H9 (cell line): ENCODE measurements around the gene ZC3H18. TPM values are rescaled to one million over a fixed set of nuclear protein-coding genes. Genes with fewer than 3 reads are reported as not detected.

Experiments
- DNase-seq: peaks from one replicate; pipeline ENCODE4 v3.0.0-alpha.2; 2017
- H2AFZ ChIP-seq: one replicate; pipeline ENCODE4 v1.6.1; 2013; ENCODE audit warnings: mild to moderate bottlenecking, low read length, control low read depth, moderate library complexity
- H2AK5ac ChIP-seq: 2 replicates; pipeline ENCODE4 v1.6.1; 2013; ENCODE audit warnings: low read length, control low read depth, mixed read lengths; ENCODE audit not compliant: insufficient read length
- H2BK120ac ChIP-seq: one replicate; pipeline ENCODE4 v1.6.1; 2013; ENCODE audit warnings: low read depth, mild to moderate bottlenecking, low read length, control low read depth, inconsistent platforms; ENCODE audit not compliant: poor library complexity, severe bottlenecking
- H2BK12ac ChIP-seq: 2 replicates; pipeline ENCODE4 v1.6.1; 2013; ENCODE audit warnings: low read length, control low read depth, mixed read lengths, low read depth; ENCODE audit not compliant: insufficient read length
- H2BK15ac ChIP-seq: 2 replicates; pipeline ENCODE4 v1.6.1; 2013; ENCODE audit warnings: low read depth, low read length, control low read depth
- H2BK20ac ChIP-seq: one replicate; pipeline ENCODE4 v1.6.1; 2013; ENCODE audit warnings: low read depth, mild to moderate bottlenecking, low read length, control low read depth, inconsistent platforms; ENCODE audit not compliant: poor library complexity, severe bottlenecking
- H2BK5ac ChIP-seq: 2 replicates; pipeline ENCODE4 v1.6.1; 2013; ENCODE audit warnings: low read length, control low read depth, mixed read lengths; ENCODE audit not compliant: insufficient read length
- H3K14ac ChIP-seq: 2 replicates; pipeline ENCODE4 v1.6.1; 2013; ENCODE audit warnings: low read length, control low read depth; ENCODE audit not compliant: insufficient read depth
- H3K18ac ChIP-seq: 2 replicates; pipeline ENCODE4 v1.6.1; 2013; ENCODE audit warnings: low read depth, mild to moderate bottlenecking, mixed read lengths, low read length, control low read depth; ENCODE audit not compliant: insufficient read length
- H3K23ac ChIP-seq: 2 replicates; pipeline ENCODE4 v1.6.1; 2013; ENCODE audit warnings: low read length, control low read depth, mixed read lengths, low read depth; ENCODE audit not compliant: insufficient read length
- H3K23me2 ChIP-seq: 2 replicates; pipeline ENCODE4 v1.6.1; 2013; ENCODE audit warnings: low read depth, mild to moderate bottlenecking, mixed read lengths, low read length, control low read depth; ENCODE audit not compliant: insufficient read length, poor library complexity, severe bottlenecking
- H3K27ac ChIP-seq: 2 replicates; pipeline ENCODE4 v1.5.1; 2013; ENCODE audit warnings: low read length, control low read depth, mixed read lengths, low read depth; ENCODE audit not compliant: insufficient read length
- H3K27me3 ChIP-seq: 2 replicates; pipeline ENCODE4 v1.6.1; 2013; ENCODE audit warnings: low read length, control low read depth, inconsistent platforms; ENCODE audit not compliant: insufficient read depth
- H3K4ac ChIP-seq: 2 replicates; pipeline ENCODE4 v1.6.1; 2013; ENCODE audit warnings: low read depth, mild to moderate bottlenecking, control low read depth, inconsistent platforms, low read length, moderate library complexity
- H3K4me1 ChIP-seq: 2 replicates; pipeline ENCODE4 v1.6.1; 2013; ENCODE audit warnings: low read length, control low read depth, inconsistent platforms; ENCODE audit not compliant: insufficient read depth
- H3K4me2 ChIP-seq: 2 replicates; pipeline ENCODE4 v1.6.1; 2013; ENCODE audit warnings: low read length, control low read depth, mixed read lengths; ENCODE audit not compliant: insufficient read length, insufficient read depth
- H3K56ac ChIP-seq: 2 replicates; pipeline ENCODE4 v1.6.1; 2013; ENCODE audit warnings: low read depth, mild to moderate bottlenecking, mixed read lengths, low read length, control low read depth; ENCODE audit not compliant: insufficient read length
- H3K79me1 ChIP-seq: 2 replicates; pipeline ENCODE4 v1.6.1; 2013; ENCODE audit warnings: low read depth, mild to moderate bottlenecking, moderate library complexity, low read length, control low read depth, inconsistent platforms; ENCODE audit not compliant: insufficient read depth, poor library complexity, severe bottlenecking
- H3K79me2 ChIP-seq: 2 replicates; pipeline ENCODE4 v1.6.1; 2013; ENCODE audit warnings: low read length, control low read depth, inconsistent platforms; ENCODE audit not compliant: insufficient read depth
- H3K9ac ChIP-seq: 2 replicates; pipeline ENCODE4 v1.6.1; 2013; ENCODE audit warnings: low read length, control low read depth, mixed read lengths; ENCODE audit not compliant: insufficient read length; ENCODE audit errors: extremely low read depth
- H3K9me3 ChIP-seq: one replicate; pipeline ENCODE4 v1.6.1; 2013; ENCODE audit warnings: low read depth, low read length, inconsistent platforms; ENCODE audit not compliant: control insufficient read depth
- H3T11ph ChIP-seq: one replicate; pipeline ENCODE4 v1.6.1; 2013; ENCODE audit warnings: mild to moderate bottlenecking, low read length, control low read depth, inconsistent platforms
- H4K20me1 ChIP-seq: one replicate; pipeline ENCODE4 v1.6.1; 2013; ENCODE audit not compliant: control insufficient read depth, insufficient read length, insufficient read depth
- H4K5ac ChIP-seq: 2 replicates; pipeline ENCODE4 v1.6.1; 2013; ENCODE audit warnings: low read depth, mild to moderate bottlenecking, mixed read lengths, low read length, control low read depth; ENCODE audit not compliant: insufficient read length
- H4K8ac ChIP-seq: replicated peaks from 2 replicates; pipeline ENCODE4 v1.6.1; 2013; ENCODE audit warnings: low read length, control low read depth, mixed read lengths, low read depth; ENCODE audit not compliant: insufficient read length
- H4K91ac ChIP-seq: 2 replicates; pipeline ENCODE4 v1.6.1; 2013; ENCODE audit warnings: low read depth, mild to moderate bottlenecking, moderate library complexity, mixed read lengths, low read length, control low read depth; ENCODE audit not compliant: insufficient read length
- H3K27ac Mint-ChIP-seq, 3 experiments: 2 replicates in 2 of 3; 3 replicates in 1 of 3; pipeline ENCODE4 v1.8.0; 2020 to 2021; ENCODE audit warnings: mixed read lengths in 3 of 3, mild to moderate bottlenecking in 1 of 3, moderate library complexity in 1 of 3
- H3K27me3 Mint-ChIP-seq: 2 replicates; pipeline ENCODE4 v1.8.0; 2021; ENCODE audit warnings: low read depth, mild to moderate bottlenecking, moderate library complexity, mixed read lengths
- H3K36me3 Mint-ChIP-seq, 3 experiments: 2 replicates in 2 of 3; 3 replicates in 1 of 3; pipeline ENCODE4 v1.8.0; 2020 to 2021; ENCODE audit warnings: low read depth in 3 of 3, mixed read lengths in 3 of 3; ENCODE audit not compliant: insufficient read depth in 1 of 3
- H3K4me1 Mint-ChIP-seq, 2 experiments: 2 replicates each; pipeline ENCODE4 v1.8.0; 2020; ENCODE audit warnings: mixed read lengths in 2 of 2
- H3K4me3 Mint-ChIP-seq, 2 experiments: 2 replicates in 1 of 2; 3 replicates in 1 of 2; pipeline ENCODE4 v1.8.0; 2020 to 2021; ENCODE audit warnings: mild to moderate bottlenecking in 2 of 2, mixed read lengths in 2 of 2, moderate library complexity in 1 of 2
- H3K9me3 Mint-ChIP-seq, 2 experiments: 2 replicates in 1 of 2; 3 replicates in 1 of 2; pipeline ENCODE4 v1.8.0; 2020; ENCODE audit warnings: mild to moderate bottlenecking in 2 of 2, mixed read lengths in 2 of 2, moderate library complexity in 1 of 2
- CTCF ChIP-seq: fragments of 200-600 bp; sonication (generic); conservative IDR thresholded peaks from 3 replicates; pipeline ENCODE4 v1.8.0; 2021; ENCODE audit warnings: antibody characterized with exemption, mild to moderate bottlenecking
- WGBS: extraction: QIAGEN DNeasy Blood & Tissue Kit; methylation state at CpG from one replicate; pipeline ENCODE4 v1.1.7; 2013; ENCODE audit warnings: missing lambda C conversion rate, low lambda C conversion rate, mixed read lengths; ENCODE audit not compliant: insufficient read length; ENCODE audit errors: extremely low coverage; 5-methylcytosine and 5-hydroxymethylcytosine counted together
- total RNA-seq: library from RNA; stranded (reverse); gene quantifications from 2 replicates; pipeline ENCODE4 v1.2.1, GENCODE V29; 2021

The ZC3H18 gene
- total RNA-seq, 1 experiment from 2014 or later: 69.7 TPM

DNA sequence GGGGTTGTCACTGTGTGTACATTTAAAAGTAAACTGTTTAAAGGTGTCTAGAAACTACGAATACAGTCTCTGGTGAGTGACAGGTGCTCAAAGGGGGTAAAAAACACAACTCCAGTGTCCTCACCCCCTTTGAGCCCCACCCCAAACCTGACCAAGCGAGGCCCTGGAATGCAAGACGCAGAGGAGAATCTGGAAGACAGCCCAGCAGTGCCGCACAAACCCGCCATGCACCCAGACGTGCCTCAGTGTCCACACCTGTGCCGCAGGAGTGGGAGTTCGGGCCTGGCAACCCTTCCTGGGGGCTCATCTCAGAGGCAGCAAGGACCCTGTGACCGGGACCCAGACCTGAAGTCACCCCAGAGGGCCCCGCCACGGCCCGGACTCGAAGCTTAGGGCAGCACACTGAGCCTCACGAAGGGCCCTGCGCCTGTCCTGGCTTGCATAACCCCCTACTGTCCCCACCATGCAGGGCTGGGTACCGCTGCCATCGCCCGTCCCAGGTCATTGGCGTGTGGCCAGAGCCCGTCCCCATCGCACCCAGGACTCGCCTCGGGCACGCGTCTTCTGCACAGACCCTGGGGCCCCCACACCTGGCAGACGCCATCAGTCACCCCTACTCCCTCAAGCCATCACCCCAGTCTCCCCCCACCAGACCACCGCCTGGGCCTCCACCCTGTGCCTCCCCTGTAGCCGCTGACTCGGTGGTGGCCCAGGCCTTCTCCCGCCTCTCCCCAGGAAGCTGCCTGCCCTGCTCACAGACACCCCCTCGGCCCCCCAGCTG is 33.0 kb upstream of the ZC3H18 start:
- Histone ChIP-seq H4K20me1 (no peaks in the 10 kb centered on the region), H3K9ac (no peak overlapping the region), H2BK120ac (no peak overlapping the region), H3K23me2 (peaks cover 7% of the 10 kb centered on the region), H3T11ph (no peak overlapping the region), H3K27me3 (no peaks in the 10 kb centered on the region), H3K14ac (no peak overlapping the region), H2BK20ac (no peak overlapping the region), H2AK5ac (no peak overlapping the region), H3K27ac (no peak overlapping the region), H3K23ac (no peak overlapping the region), H3K4ac (no peak overlapping the region), H2BK15ac (no peak overlapping the region), H3K18ac (no peak overlapping the region), H2BK12ac (no peak overlapping the region), H3K9me3 (no peaks in the 10 kb centered on the region), H4K91ac (no peak overlapping the region), H3K79me2 (no peaks in the 10 kb centered on the region), H3K4me2 (no peak overlapping the region), H2AFZ (no peak overlapping the region), H2BK5ac (no peak overlapping the region), H4K5ac (no peak overlapping the region), H3K4me1 (no peaks in the 10 kb centered on the region), H3K56ac (no peak overlapping the region), H4K8ac (no peak overlapping the region), H3K79me1 (no peaks in the 10 kb centered on the region)
- Mint-ChIP-seq H3K36me3 (peaks cover 4 to 5% (median 4%) of the 10 kb centered on the region in 3 experiments; a peak in 5 of 7 replicates), H3K4me1 (peaks cover 2 to 43% of the 10 kb centered on the region in 2 experiments), H3K4me3 (no peak overlapping the region), H3K27ac (no peak overlapping the region), H3K27me3 (peaks cover 23% of the 10 kb centered on the region), H3K9me3 (no peaks in the 10 kb centered on the region)
- peak; percentile 49 for DNase-seq
- WGBS: no CpG with 5 or more reads among the region's 31 CpGs
- peak; percentile 32; the same call in 2 of the 3 replicates for TF ChIP-seq CTCF
